HepG2 (cell line): ENCODE results near the gene NGRN. TPM values are rescaled to one million over a fixed set of nuclear protein-coding genes. Genes with fewer than 3 reads are reported as not detected.

ENCODE experiments used
- ATAC-seq: fragments of 200-7000 bp; cut with Tn5 transposase; 3 replicates; pipeline ENCODE4 v1.9.1; 2020; ENCODE audit warnings: mild to moderate bottlenecking, moderate library complexity
- BruUV-seq: library from RNA; stranded (reverse); fragments of 400-500 nt; replicated peaks from 2 replicates; lab custom pipeline; 2021; lab: Mats Ljungman, UMichigan
- CTCF ChIA-PET: fragments of 300-600 bp; formaldehyde crosslinking; extraction: SDS; loops from one replicate; lab custom pipeline; 2021; ENCODE audit warnings: low total read pairs, inconsistent platforms, low intra/inter-chr PET ratio; lab: Yijun Ruan, JAX
- POLR2A ChIA-PET: fragments of 350-600 bp; sonication (Branson Sonifier 250); formaldehyde crosslinking; loops from one replicate; lab custom pipeline; 2020; ENCODE audit warnings: antibody characterized with exemption, inconsistent platforms; lab: Yijun Ruan, JAX
- DNase-seq: peaks from one replicate; pipeline ENCODE4 v3.0.0-alpha.2; 2015; ENCODE audit warnings: low spot score
- FAIRE-seq: peaks from 3 replicates; lab custom pipeline; 2011; peaks lifted over from hg19 to GRCh38; lab: Jason Lieb, UNC
- H2AFZ ChIP-seq: one replicate; pipeline ENCODE4 v1.6.1; 2011; ENCODE audit warnings: low read length, inconsistent platforms
- H3K27ac ChIP-seq: fragments of 300-600 bp; 3 replicates; pipeline ENCODE4 v1.8.0; 2011; ENCODE audit warnings: mixed run types, mild to moderate bottlenecking, mixed read lengths, low read length, inconsistent platforms; ENCODE audit not compliant: insufficient read depth; ENCODE audit errors: extremely low read length
- H3K27me3 ChIP-seq, 2 experiments: fragments of 200-600 bp in 1 of 2; 2 replicates in 1 of 2; 3 replicates in 1 of 2; pipeline versions ENCODE4 v1.6.0 to v1.8.0; 2011; ENCODE audit warnings: low read length in 2 of 2, mild to moderate bottlenecking in 2 of 2, moderate library complexity in 2 of 2, inconsistent platforms in 1 of 2; ENCODE audit not compliant: insufficient read depth in 2 of 2, control insufficient read depth in 1 of 2
- H3K36me3 ChIP-seq, 2 experiments: fragments of 200-600 bp in 1 of 2; replicated peaks in 1 of 2; 2 replicates in 1 of 2; 3 replicates in 1 of 2; pipeline versions ENCODE4 v1.5.1 to v1.8.0; 2011; ENCODE audit warnings: low read length in 2 of 2, inconsistent platforms in 1 of 2; ENCODE audit not compliant: insufficient read depth in 2 of 2, control insufficient read depth in 1 of 2
- H3K4me1 ChIP-seq: 2 replicates; pipeline ENCODE4 v1.5.1; 2012; ENCODE audit warnings: low read length, inconsistent platforms; ENCODE audit not compliant: insufficient read depth
- H3K4me2 ChIP-seq: 2 replicates; pipeline ENCODE4 v1.6.0; 2011; ENCODE audit warnings: low read depth, low read length, inconsistent platforms
- H3K4me3 ChIP-seq, 3 experiments: fragments of 200-600 bp in 1 of 3; sonication (generic), shearing (Covaris generic) in 1 of 3; replicated peaks in 1 of 3; 2 replicates each; pipeline ENCODE4 v1.5.1; 2011 to 2016; ENCODE audit warnings: low read length in 3 of 3, inconsistent platforms in 2 of 3, low read depth in 2 of 3, mild to moderate bottlenecking in 2 of 3, control low read depth in 1 of 3, mixed read lengths in 1 of 3; ENCODE audit not compliant: insufficient read depth in 1 of 3
- H3K79me2 ChIP-seq: one replicate; pipeline ENCODE4 v1.6.1; 2011; ENCODE audit warnings: low read length, inconsistent platforms; ENCODE audit not compliant: insufficient read depth
- H3K9ac ChIP-seq: 2 replicates; pipeline ENCODE4 v1.6.0; 2011; ENCODE audit warnings: mild to moderate bottlenecking, low read depth, low read length, inconsistent platforms; ENCODE audit not compliant: insufficient read depth
- H3K9me3 ChIP-seq: 2 replicates; pipeline ENCODE4 v1.5.1; 2012; ENCODE audit warnings: mild to moderate bottlenecking, low read length
- H4K20me1 ChIP-seq: 2 replicates; pipeline ENCODE4 v1.6.0; 2011; ENCODE audit warnings: inconsistent platforms, mild to moderate bottlenecking, low read length, moderate library complexity; ENCODE audit not compliant: insufficient read depth
- CREM ChIP-seq, 2 experiments: sonication (generic) in 1 of 2; formaldehyde crosslinking in 1 of 2; IDR thresholded peaks; 2 replicates each; pipeline versions ENCODE4 v1.4.0 to v1.6.1; 2016 to 2020; ENCODE audit warnings: antibody characterized with exemption in 1 of 2, mild to moderate bottlenecking in 1 of 2, missing genetic modification reagents in 1 of 2
- HNRNPLL ChIP-seq: fragments of 200-400 bp; formaldehyde crosslinking; IDR thresholded peaks from 2 replicates; pipeline ENCODE4 v1.6.1; 2017; ENCODE audit warnings: mild to moderate bottlenecking, low read depth, low read length; ENCODE audit not compliant: poor library complexity, severe bottlenecking
- KDM2A ChIP-seq: sonication (generic); formaldehyde crosslinking; IDR thresholded peaks from 2 replicates; pipeline ENCODE4 v1.4.0; 2020; ENCODE audit warnings: low read depth, missing genetic modification reagents, borderline replicate concordance
- SAFB2 ChIP-seq: sonication (generic); formaldehyde crosslinking; IDR thresholded peaks from 2 replicates; pipeline ENCODE4 v1.5.1; 2020; ENCODE audit warnings: missing genetic modification reagents, low read depth, mild to moderate bottlenecking, borderline replicate concordance
- U2AF1 ChIP-seq: fragments of 200-400 bp; formaldehyde crosslinking; optimal IDR thresholded peaks from 2 replicates; pipeline ENCODE3; 2017; ENCODE audit warnings: mild to moderate bottlenecking, low read depth, low read length
- ZFP36L2 ChIP-seq: sonication (generic); formaldehyde crosslinking; IDR thresholded peaks from 2 replicates; pipeline ENCODE4 v1.4.0; 2020; ENCODE audit warnings: missing genetic modification reagents
- ZNF136 ChIP-seq: sonication (generic); formaldehyde crosslinking; IDR thresholded peaks from 2 replicates; pipeline ENCODE4 v1.8.1; 2022; ENCODE audit warnings: low read depth, mild to moderate bottlenecking, moderate library complexity, missing genetic modification reagents
- ZNF605 ChIP-seq: sonication (generic); formaldehyde crosslinking; IDR thresholded peaks from 2 replicates; pipeline ENCODE4 v1.8.0; 2022; ENCODE audit warnings: mild to moderate bottlenecking, missing genetic modification reagents
- ZNF761 ChIP-seq: sonication (generic); formaldehyde crosslinking; conservative IDR thresholded peaks from 2 replicates; pipeline ENCODE4 v1.4.0; 2020; ENCODE audit warnings: mild to moderate bottlenecking, missing genetic modification reagents
- WGBS: methylation state at CpG from one replicate; pipeline ENCODE4 v1.1.6; 2017; ENCODE audit warnings: low lambda C conversion rate; 5-methylcytosine and 5-hydroxymethylcytosine counted together
- in situ Hi-C: cut with HindIII; loops from 2 replicates; pipeline ENCODE4 v1.10.0; 2017; ENCODE audit warnings: low pct_unique_long_range_greater_than_20kb; ENCODE audit not compliant: extremely low pct_ligation_motif_present
- intact Hi-C: fragments of 100-400 bp; cut with micrococcal nuclease; formaldehyde crosslinking; loops from one replicate; pipeline ENCODE4 v1.10.0; 2022; ENCODE audit not compliant: unreplicated experiment
- polyA plus RNA-seq, 8 experiments: library from polyadenylated mRNA; depleted of rRNA in 3 of 8; stranded (reverse) in 7 of 8; unstranded in 1 of 8; fragments of >200 nt; fragmentation: Illumina TruSeq in 4 of 8; extraction: Trizol in 4 of 8; gene quantifications; 2 replicates each; pipeline versions ENCODE4 v1.2.1 to v1.2.3, GENCODE V29; 2011 to 2016; ENCODE audit warnings: low read depth in 4 of 8, missing spikeins in 1 of 8, mixed read lengths in 1 of 8; ENCODE audit not compliant: insufficient read depth in 1 of 8
- total RNA-seq, 5 experiments: library from RNA; depleted of rRNA; stranded (reverse); fragments of >200 nt; fragmentation: Illumina TruSeq; extraction: Trizol; gene quantifications; 2 replicates each; pipeline ENCODE4 v1.2.3, GENCODE V29; 2016; ENCODE audit warnings: low read depth in 1 of 5
- TF ChIP-seq, protein P1 (sequence below): sonication (generic); formaldehyde crosslinking; IDR thresholded peaks from 2 replicates; pipeline ENCODE4 v1.4.0; 2020; ENCODE audit warnings: missing genetic modification reagents

NGRN gene
- total and polyA plus RNA-seq, 2 of the 13 experiments (the other 11 are each of a cell fraction or from before 2014, with no cell fraction given): 39.8 to 63.7 TPM

DNA sequence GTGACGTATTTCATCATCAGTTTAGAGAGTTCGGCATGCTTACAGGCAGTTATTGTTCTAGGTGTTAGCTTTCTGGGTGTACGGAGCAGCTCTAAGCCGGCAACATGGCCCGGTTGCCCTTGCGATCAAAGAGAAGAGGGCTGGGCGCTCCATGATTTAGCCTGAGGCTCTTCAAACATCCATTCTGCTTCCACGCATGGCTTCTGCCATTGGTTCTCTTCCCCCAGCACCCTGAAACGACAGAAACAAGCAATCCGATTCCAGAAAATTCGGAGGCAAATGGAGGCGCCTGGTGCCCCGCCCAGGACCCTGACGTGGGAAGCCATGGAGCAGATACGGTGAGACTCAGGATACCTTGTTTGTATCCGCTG is 574 bp downstream of the NGRN start:
- WGBS: 0% methylated on average over 12 of the region's 16 CpGs
- no peak for DNase-seq
- TF ChIP-seq, protein P1, sequence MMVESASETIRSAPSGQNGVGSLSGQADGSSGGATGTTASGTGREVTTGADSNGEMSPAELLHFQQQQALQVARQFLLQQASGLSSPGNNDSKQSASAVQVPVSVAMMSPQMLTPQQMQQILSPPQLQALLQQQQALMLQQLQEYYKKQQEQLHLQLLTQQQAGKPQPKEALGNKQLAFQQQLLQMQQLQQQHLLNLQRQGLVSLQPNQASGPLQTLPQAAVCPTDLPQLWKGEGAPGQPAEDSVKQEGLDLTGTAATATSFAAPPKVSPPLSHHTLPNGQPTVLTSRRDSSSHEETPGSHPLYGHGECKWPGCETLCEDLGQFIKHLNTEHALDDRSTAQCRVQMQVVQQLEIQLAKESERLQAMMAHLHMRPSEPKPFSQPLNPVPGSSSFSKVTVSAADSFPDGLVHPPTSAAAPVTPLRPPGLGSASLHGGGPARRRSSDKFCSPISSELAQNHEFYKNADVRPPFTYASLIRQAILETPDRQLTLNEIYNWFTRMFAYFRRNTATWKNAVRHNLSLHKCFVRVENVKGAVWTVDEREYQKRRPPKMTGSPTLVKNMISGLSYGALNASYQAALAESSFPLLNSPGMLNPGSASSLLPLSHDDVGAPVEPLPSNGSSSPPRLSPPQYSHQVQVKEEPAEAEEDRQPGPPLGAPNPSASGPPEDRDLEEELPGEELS (CRISPR knock-in tag): 0 out of 2 replicates have a peak, but pooled peaks have one; percentile 3
- TF ChIP-seq KDM2A: no peak
- TF ChIP-seq ZFP36L2 (CRISPR knock-in tag): no peak
- TF ChIP-seq U2AF1: peak; percentile 6
- 0 out of 2 replicates have a peak, but pooled peaks have one; percentile 17 for TF ChIP-seq ZNF136 (CRISPR knock-in tag)
- TF ChIP-seq ZNF761 (CRISPR knock-in tag): no peak
- no peak for TF ChIP-seq SAFB2 (CRISPR knock-in tag)
- no peak for TF ChIP-seq ZNF605 (CRISPR knock-in tag)
- TF ChIP-seq HNRNPLL: peak; percentile 73
- 0 out of 2 replicates have a peak, but pooled peaks have one; percentile 12 for TF ChIP-seq CREM (IDR thresholded peaks at IDR 0.05)
- no peak for TF ChIP-seq CREM (CRISPR knock-in tag; IDR thresholded peaks at IDR 0.05)
- Histone ChIP-seq H3K9ac (peak overlapping the region; percentile 88), H3K27ac (peak overlapping the region; percentile 83), H3K36me3 (peaks cover 5 to 20% of the 10 kb centered on the region in 2 experiments; a peak in 4 of 5 replicates), H3K4me1 (peaks cover 62% of the 10 kb centered on the region), H3K4me2 (peak overlapping the region; percentile 87), H3K79me2 (peaks cover 42% of the 10 kb centered on the region), H3K4me3 (peak overlapping the region; percentile 71 to 78 (median 72)), H4K20me1 (peaks cover 7% of the 10 kb centered on the region), H3K9me3 (no peaks in the 10 kb centered on the region), H2AFZ (no peak overlapping the region), H3K27me3 (no peaks in the 10 kb centered on the region; a peak in 1 of 5 replicates)
- FAIRE-seq: no peak
- BruUV-seq: TSS peak; percentile 68
- POLR2A ChIA-PET: interaction anchor here (0.8 to 1.2 kb wide), 8 partner anchors 8 to 163 kb away, joined by 3 to 11 read pairs (median 4); partner anchors contain the start of genes CIB1, GDPGP1, IDH2 and TTLL13
- intact Hi-C loops (loop anchor here (5.0 kb wide), 1 partner anchor 34 kb away; the partner anchor contains the start of genes CIB1 and GDPGP1), in situ Hi-C loops (no loop called here)
- ATAC-seq: peak; percentile 25
- CTCF ChIA-PET: no interaction called here
